Endothelial cell (in vitro differentiated cells): ENCODE measurements around the gene RRP1B. TPM values are rescaled to one million over a fixed set of nuclear protein-coding genes. Genes with fewer than 3 reads are reported as not detected.
A peak's percentile ranks its signal among the peaks of the same experiment; 100 is the strongest.

Experiments
- DNase-seq: peaks from one replicate; pipeline ENCODE4 v3.0.0; 2021; ENCODE audit warnings: low spot score
- H3K27ac Mint-ChIP-seq: one replicate; pipeline ENCODE4 v1.8.0; 2021; ENCODE audit warnings: mixed read lengths, inconsistent platforms; ENCODE audit not compliant: unreplicated experiment
- H3K27me3 Mint-ChIP-seq: one replicate; pipeline ENCODE4 v1.8.0; 2021; ENCODE audit warnings: mild to moderate bottlenecking, moderate library complexity, mixed read lengths, inconsistent platforms; ENCODE audit not compliant: unreplicated experiment
- H3K36me3 Mint-ChIP-seq: one replicate; pipeline ENCODE4 v1.8.0; 2021; ENCODE audit warnings: mild to moderate bottlenecking, low read depth, mixed read lengths, inconsistent platforms; ENCODE audit not compliant: unreplicated experiment
- H3K4me1 Mint-ChIP-seq: one replicate; pipeline ENCODE4 v1.8.0; 2021; ENCODE audit warnings: mild to moderate bottlenecking, mixed read lengths, inconsistent platforms; ENCODE audit not compliant: unreplicated experiment
- H3K4me3 Mint-ChIP-seq: one replicate; pipeline ENCODE4 v1.8.0; 2021; ENCODE audit warnings: mild to moderate bottlenecking, mixed read lengths, inconsistent platforms; ENCODE audit not compliant: unreplicated experiment
- H3K9me3 Mint-ChIP-seq: one replicate; pipeline ENCODE4 v1.8.0; 2021; ENCODE audit warnings: mixed read lengths, inconsistent platforms; ENCODE audit not compliant: unreplicated experiment
- total RNA-seq: library from RNA; stranded (reverse); fragmentation: NEBNext Ultra II Directional; extraction: Animal tissue kit (Norgen Biotek cat#: 25700); gene quantifications from one replicate; pipeline ENCODE4 v1.2.1, GENCODE V29; 2021; ENCODE audit not compliant: unreplicated experiment
- TF ChIP-seq, protein P1 (sequence below): fragments of 200-600 bp; sonication (generic); IDR thresholded peaks from one replicate; pipeline ENCODE4 v1.5.0; 2021; ENCODE audit warnings: antibody characterized with exemption; ENCODE audit not compliant: unreplicated experiment

Gene RRP1B
- total RNA-seq, 1 donor from 2014 or later, result 33.8 TPM

DNA sequence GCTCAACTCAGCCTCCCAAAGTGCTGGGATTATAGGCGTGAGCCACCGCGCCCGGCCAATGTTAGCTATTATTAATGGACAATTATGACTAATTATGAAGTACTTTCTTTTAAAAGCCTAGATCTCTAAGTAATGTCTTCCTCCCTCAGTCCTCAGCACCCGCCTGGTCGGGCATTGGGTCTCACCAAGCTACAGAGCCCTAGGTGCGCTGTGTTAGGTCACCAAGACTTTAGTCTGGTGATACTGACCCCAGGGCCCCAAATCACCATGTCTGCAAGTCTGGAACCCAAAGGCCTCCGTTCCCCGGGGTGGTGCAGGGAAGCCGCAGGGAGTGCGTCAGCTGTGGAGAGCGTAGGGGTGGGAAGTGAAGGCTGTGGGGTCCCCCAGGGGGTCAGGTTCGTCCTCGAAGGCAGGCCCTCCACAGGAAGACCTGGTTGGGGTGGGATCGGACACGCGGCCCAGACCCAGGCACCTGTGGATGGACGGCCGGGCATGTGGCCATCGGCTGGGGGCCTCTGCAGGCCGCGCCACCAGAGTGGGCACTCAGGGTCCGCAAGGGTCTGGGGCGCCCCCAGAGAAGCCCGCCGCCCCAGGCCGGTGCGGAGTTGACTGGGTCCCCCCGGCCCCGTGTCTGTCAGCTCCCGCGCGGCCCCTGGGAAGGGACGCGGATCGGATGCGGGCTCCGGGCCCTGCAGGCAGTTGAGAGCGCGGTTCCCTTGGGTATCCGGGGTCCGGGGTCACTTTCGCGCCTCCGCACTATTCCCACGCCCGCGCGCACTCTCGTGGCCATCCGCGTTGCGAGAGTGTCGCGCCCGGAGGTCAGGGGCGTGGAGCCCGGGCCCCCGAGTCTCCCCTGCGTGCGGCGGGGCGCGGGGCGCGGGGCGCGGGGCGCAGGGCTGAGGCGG is 58.9 kb downstream of the RRP1B start:
- peaks cover 24% of the 10 kb centered on the region for H3K27me3 Mint-ChIP-seq
- no peak overlapping the region for H3K27ac Mint-ChIP-seq
- peaks cover 23% of the 10 kb centered on the region for H3K4me1 Mint-ChIP-seq
- peaks cover 2% of the 10 kb centered on the region for H3K36me3 Mint-ChIP-seq
- peak overlapping the region; percentile 88 for H3K4me3 Mint-ChIP-seq
- H3K9me3 Mint-ChIP-seq, result no peaks in the 10 kb centered on the region
- TF ChIP-seq, protein P1, sequence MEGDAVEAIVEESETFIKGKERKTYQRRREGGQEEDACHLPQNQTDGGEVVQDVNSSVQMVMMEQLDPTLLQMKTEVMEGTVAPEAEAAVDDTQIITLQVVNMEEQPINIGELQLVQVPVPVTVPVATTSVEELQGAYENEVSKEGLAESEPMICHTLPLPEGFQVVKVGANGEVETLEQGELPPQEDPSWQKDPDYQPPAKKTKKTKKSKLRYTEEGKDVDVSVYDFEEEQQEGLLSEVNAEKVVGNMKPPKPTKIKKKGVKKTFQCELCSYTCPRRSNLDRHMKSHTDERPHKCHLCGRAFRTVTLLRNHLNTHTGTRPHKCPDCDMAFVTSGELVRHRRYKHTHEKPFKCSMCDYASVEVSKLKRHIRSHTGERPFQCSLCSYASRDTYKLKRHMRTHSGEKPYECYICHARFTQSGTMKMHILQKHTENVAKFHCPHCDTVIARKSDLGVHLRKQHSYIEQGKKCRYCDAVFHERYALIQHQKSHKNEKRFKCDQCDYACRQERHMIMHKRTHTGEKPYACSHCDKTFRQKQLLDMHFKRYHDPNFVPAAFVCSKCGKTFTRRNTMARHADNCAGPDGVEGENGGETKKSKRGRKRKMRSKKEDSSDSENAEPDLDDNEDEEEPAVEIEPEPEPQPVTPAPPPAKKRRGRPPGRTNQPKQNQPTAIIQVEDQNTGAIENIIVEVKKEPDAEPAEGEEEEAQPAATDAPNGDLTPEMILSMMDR, result no peak
- no peak for DNase-seq

DNA sequence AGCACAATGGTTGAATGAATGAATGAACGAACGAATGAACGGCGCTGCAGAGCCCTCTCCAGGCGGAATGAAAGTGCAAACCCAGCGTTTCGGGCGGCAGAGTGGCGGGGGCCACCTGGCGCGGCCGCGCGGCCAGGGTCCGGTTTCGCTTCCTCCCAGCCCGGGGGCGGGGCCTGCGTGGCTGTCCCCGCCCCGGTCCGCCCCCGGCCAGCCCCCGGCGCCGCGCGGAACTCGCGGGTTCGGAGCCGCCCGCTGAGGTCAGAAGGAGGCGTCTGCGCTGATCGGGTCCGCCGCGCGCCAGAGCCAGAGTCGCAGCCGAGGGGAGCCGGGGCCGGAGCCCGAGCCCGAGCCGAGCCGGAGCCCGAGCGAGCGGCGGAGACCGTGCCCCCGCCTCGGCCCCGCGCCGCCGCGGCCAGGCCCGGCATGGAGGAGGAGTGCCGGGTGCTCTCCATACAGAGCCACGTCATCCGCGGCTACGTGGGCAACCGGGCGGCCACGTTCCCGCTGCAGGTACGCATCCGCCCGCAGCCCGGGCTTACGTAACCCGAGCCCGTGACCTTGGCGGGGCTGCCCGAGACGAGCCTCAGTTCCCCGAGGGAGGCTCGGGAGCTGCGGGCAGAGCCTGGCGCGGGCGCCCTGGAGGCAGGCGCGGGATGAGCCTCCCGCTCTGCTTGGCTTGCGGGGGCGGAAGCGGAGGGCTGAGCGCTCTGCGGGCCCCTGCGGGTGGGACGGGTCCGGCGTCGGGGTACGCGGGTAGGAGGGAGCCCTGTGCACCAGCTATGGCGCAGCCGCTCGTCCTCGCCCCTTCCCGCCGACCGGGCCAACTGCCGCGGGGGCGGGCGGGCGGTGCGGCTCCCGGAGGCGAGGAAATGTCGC is 59.8 kb downstream of the RRP1B start, which contains the start of gene PDXK:
Gene PDXK, plus strand, starts transcription at position 258 of the 876 bp plus-strand sequence. Its CDS starts 166 bp downstream, at position 424.
- no peaks in the 10 kb centered on the region for H3K9me3 Mint-ChIP-seq
- H3K4me1 Mint-ChIP-seq, result peaks cover 23% of the 10 kb centered on the region
- peak; percentile 85 for DNase-seq
- TF ChIP-seq, protein P1, result no peak
- peaks cover 24% of the 10 kb centered on the region for H3K27me3 Mint-ChIP-seq
- no peak within 1 kb of the TSS for H3K27ac Mint-ChIP-seq
- H3K4me3 Mint-ChIP-seq, result peak within 1 kb of the TSS; percentile 88
- H3K36me3 Mint-ChIP-seq, result peaks cover 2% of the 10 kb centered on the region

DNA sequence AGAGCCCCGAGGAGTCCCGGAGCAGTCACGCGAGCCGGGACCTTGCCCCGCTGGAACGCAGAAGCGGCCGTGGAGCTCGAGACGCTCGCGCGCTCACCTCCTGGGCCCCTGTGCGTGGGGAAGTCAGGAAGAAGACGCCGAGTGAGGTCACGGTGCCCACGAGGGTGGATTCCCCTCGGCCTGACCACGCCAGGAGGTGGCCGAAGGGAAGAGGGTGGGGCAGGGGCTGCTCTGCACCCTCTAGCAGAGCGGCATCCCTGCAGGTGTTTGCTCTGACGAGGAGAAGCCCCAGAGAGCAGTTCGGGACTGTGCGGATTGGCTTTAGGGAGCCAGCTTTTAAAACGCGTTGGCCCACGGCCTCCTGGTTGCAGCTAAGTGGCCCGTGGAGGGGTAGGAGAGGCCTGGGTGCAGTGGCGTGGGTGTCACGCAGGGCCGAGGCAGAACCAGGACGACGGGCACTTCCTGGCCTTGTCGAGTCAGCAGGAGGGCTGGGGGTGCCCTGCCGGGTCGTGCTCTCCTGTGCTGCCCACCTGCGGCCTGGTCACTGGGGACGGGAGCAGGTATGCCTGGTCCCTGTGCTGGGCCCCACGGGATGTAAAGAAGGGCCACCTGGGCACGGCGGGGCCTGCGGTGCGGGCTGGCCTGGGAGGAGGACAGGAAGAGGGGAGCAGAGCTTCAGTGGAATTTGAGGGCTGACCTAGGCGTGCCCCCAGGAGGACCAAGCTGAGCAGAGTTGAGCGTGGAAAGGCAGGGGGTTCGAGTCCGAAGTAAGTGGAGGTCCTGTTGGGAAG is 60.6 kb downstream of the RRP1B start:
- TF ChIP-seq, protein P1, result no peak
- Mint-ChIP-seq H3K27ac (no peak overlapping the region), H3K36me3 (peaks cover 2% of the 10 kb centered on the region), H3K4me1 (peaks cover 23% of the 10 kb centered on the region), H3K4me3 (peak overlapping the region; percentile 83), H3K27me3 (peaks cover 26% of the 10 kb centered on the region), H3K9me3 (no peaks in the 10 kb centered on the region)
- DNase-seq, result no peak

DNA sequence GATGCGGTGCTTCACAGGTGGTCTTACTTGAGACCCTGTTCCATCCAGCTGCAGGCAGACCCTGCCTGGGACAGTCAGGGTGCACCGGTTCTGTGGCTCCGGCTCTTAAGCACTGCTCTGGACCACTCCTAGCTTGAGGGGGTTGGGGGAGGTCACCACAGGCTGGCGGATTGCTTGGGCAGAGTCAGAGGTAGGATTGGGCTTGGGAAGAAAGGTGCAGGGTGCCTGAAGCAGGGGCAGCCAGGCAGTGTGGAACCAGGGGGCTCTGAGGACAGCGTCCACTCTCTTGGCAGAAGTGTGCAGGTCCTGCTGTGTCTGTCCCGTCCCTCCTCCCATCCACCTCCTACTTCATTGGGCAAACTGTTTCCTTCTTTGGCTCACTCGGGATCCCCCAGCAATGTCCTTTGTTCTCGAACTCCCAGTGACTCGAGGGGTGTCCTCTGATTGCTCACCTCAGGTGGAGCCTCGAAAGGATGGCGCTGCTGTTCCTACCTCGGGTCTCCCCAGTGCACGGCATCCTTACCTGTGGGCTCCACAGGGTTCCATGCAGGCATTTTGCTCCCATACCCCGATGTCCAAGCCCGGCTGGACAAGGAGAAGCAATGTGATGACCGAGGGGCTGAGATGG is 61.3 kb downstream of the RRP1B start:
- H3K27me3 Mint-ChIP-seq, result peaks cover 26% of the 10 kb centered on the region
- DNase-seq, result no peak
- H3K27ac Mint-ChIP-seq, result no peak overlapping the region
- H3K4me1 Mint-ChIP-seq, result peaks cover 23% of the 10 kb centered on the region
- peaks cover 2% of the 10 kb centered on the region for H3K36me3 Mint-ChIP-seq
- H3K4me3 Mint-ChIP-seq, result peak overlapping the region; percentile 83
- no peaks in the 10 kb centered on the region for H3K9me3 Mint-ChIP-seq
- TF ChIP-seq, protein P1, result no peak
